NB4 (cell line): ENCODE measurements around the gene PEX26.

Experiments
- MYC ChIP-seq: IDR thresholded peaks from 2 replicates; pipeline ENCODE4 v1.6.1; 2011; ENCODE audit warnings: low read depth, low read length
- POLR2A ChIP-seq: IDR thresholded peaks from 2 replicates; pipeline ENCODE4 v1.6.1; 2011; ENCODE audit warnings: mild to moderate bottlenecking; ENCODE audit not compliant: insufficient read length; ENCODE audit errors: extremely low read depth
- TF ChIP-seq, protein P1 (sequence below): IDR thresholded peaks from one replicate; pipeline ENCODE4 v1.5.1; 2012; ENCODE audit warnings: low read depth, low read length
- TF ChIP-seq, protein P2 (sequence below): IDR thresholded peaks from 2 replicates; pipeline ENCODE4 v1.6.1; 2011; ENCODE audit warnings: low read depth, low read length

DNA sequence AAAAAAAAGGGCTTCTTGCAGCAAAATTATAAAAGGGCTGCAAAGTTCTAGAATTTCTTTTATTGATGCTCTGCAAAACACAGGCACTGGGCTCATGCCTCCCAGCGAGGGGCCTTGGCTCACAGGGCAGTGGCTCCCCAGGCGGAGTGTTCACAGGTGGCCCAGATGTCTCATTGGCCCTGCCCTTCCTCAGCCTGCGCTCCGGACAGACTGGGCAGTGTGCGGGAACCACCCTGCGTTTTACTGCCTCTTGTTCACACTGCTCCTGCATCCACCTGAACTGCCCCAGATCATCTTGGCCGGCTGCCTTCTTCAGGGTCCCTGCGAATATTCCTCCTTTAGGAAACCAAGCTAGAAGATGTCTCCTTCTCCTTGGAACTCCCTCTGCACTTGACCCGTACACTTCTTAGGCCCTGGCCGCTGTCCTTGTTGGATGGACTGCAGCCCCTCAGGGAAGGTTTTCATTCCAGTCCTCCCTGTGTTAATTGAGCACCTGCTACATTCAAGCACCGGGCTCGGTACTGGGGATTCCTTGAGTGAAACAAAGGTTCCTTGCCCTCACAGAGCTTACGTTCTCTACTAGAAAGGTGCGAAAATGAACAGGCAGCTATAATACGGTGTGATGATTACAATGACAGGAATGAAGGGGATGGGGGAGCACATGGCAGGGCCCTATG, 37.3 kb downstream of the PEX26 start:
- TF ChIP-seq, protein P1, sequence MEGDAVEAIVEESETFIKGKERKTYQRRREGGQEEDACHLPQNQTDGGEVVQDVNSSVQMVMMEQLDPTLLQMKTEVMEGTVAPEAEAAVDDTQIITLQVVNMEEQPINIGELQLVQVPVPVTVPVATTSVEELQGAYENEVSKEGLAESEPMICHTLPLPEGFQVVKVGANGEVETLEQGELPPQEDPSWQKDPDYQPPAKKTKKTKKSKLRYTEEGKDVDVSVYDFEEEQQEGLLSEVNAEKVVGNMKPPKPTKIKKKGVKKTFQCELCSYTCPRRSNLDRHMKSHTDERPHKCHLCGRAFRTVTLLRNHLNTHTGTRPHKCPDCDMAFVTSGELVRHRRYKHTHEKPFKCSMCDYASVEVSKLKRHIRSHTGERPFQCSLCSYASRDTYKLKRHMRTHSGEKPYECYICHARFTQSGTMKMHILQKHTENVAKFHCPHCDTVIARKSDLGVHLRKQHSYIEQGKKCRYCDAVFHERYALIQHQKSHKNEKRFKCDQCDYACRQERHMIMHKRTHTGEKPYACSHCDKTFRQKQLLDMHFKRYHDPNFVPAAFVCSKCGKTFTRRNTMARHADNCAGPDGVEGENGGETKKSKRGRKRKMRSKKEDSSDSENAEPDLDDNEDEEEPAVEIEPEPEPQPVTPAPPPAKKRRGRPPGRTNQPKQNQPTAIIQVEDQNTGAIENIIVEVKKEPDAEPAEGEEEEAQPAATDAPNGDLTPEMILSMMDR: no peak
- TF ChIP-seq POLR2A (no peak), MYC (no peak)
- TF ChIP-seq, protein P2, sequence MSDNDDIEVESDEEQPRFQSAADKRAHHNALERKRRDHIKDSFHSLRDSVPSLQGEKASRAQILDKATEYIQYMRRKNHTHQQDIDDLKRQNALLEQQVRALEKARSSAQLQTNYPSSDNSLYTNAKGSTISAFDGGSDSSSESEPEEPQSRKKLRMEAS: no peak
